Astrocyte (in vitro differentiated cells and primary cell): ENCODE results near the gene IL1RAP. TPM values are rescaled to one million over a fixed set of nuclear protein-coding genes. Genes with fewer than 3 reads are reported as not detected.

Experiments used
- DNase-seq: peaks from one replicate; pipeline ENCODE4 v3.0.0-alpha.2; 2010; ENCODE audit warnings: low read depth
- FAIRE-seq: peaks from 2 replicates; lab custom pipeline; 2011; peaks lifted over from hg19 to GRCh38; lab: Jason Lieb, UNC
- H2AFZ ChIP-seq: 2 replicates; pipeline ENCODE4 v1.6.0; 2012; ENCODE audit warnings: low read depth, low read length, inconsistent platforms
- H3K27ac ChIP-seq: 2 replicates; pipeline ENCODE4 v1.5.1; 2011; ENCODE audit warnings: low read depth, low read length, inconsistent platforms
- H3K27me3 ChIP-seq: 2 replicates; pipeline ENCODE4 v1.6.0; 2011; ENCODE audit warnings: low read length, inconsistent platforms; ENCODE audit not compliant: insufficient read depth
- H3K36me3 ChIP-seq: 2 replicates; pipeline ENCODE4 v1.5.1; 2011; ENCODE audit warnings: low read length, inconsistent platforms; ENCODE audit not compliant: insufficient read depth
- H3K4me1 ChIP-seq: 2 replicates; pipeline ENCODE4 v1.5.1; 2011; ENCODE audit warnings: low read length, inconsistent platforms; ENCODE audit not compliant: insufficient read depth
- H3K4me2 ChIP-seq: 2 replicates; pipeline ENCODE4 v1.6.0; 2012; ENCODE audit warnings: low read length, inconsistent platforms
- H3K4me3 ChIP-seq: 2 replicates; pipeline ENCODE4 v1.5.1; 2011; ENCODE audit warnings: low read depth, mild to moderate bottlenecking, low read length, inconsistent platforms; ENCODE audit not compliant: insufficient read depth
- H3K79me2 ChIP-seq: 2 replicates; pipeline ENCODE4 v1.6.0; 2012; ENCODE audit warnings: mild to moderate bottlenecking, low read length, inconsistent platforms; ENCODE audit not compliant: insufficient read depth
- H3K9ac ChIP-seq: 2 replicates; pipeline ENCODE4 v1.6.0; 2012; ENCODE audit warnings: mild to moderate bottlenecking, low read length, inconsistent platforms
- H3K9me3 ChIP-seq: 2 replicates; pipeline ENCODE4 v1.5.1; 2012; ENCODE audit warnings: low read depth, mild to moderate bottlenecking, low read length, inconsistent platforms; ENCODE audit not compliant: insufficient read depth
- H4K20me1 ChIP-seq: 2 replicates; pipeline ENCODE4 v1.6.0; 2012; ENCODE audit warnings: low read length, inconsistent platforms; ENCODE audit not compliant: insufficient read depth
- H3K27ac Mint-ChIP-seq: one replicate; pipeline ENCODE4 v1.8.0; 2021; ENCODE audit warnings: mild to moderate bottlenecking, mixed read lengths; ENCODE audit not compliant: unreplicated experiment
- H3K27me3 Mint-ChIP-seq: one replicate; pipeline ENCODE4 v1.8.0; 2021; ENCODE audit warnings: low read depth, mixed read lengths; ENCODE audit not compliant: unreplicated experiment
- H3K36me3 Mint-ChIP-seq: one replicate; pipeline ENCODE4 v1.8.0; 2021; ENCODE audit warnings: low read depth, mixed read lengths; ENCODE audit not compliant: unreplicated experiment
- H3K4me1 Mint-ChIP-seq: one replicate; pipeline ENCODE4 v1.8.0; 2021; ENCODE audit warnings: low read depth, mixed read lengths; ENCODE audit not compliant: unreplicated experiment
- H3K4me3 Mint-ChIP-seq: one replicate; pipeline ENCODE4 v1.8.0; 2021; ENCODE audit warnings: mild to moderate bottlenecking, moderate library complexity, mixed read lengths; ENCODE audit not compliant: unreplicated experiment
- H3K9me3 Mint-ChIP-seq: one replicate; pipeline ENCODE4 v1.8.0; 2021; ENCODE audit warnings: mild to moderate bottlenecking, mixed read lengths; ENCODE audit not compliant: unreplicated experiment
- CTCF ChIP-seq: IDR thresholded peaks from 2 replicates; pipeline ENCODE4 v1.5.1; 2011; ENCODE audit warnings: low read depth, mild to moderate bottlenecking, inconsistent platforms, low read length, moderate library complexity; ENCODE audit not compliant: insufficient read depth
- EZH2 ChIP-seq: IDR thresholded peaks from 2 replicates; pipeline ENCODE4 v1.6.1; 2012; ENCODE audit warnings: mild to moderate bottlenecking, low read length, inconsistent platforms; ENCODE audit not compliant: insufficient read depth
- total RNA-seq: library from RNA; stranded (reverse); gene quantifications from 2 replicates; pipeline ENCODE4 v1.2.1, GENCODE V29; 2021

IL1RAP gene
- total RNA-seq, 1 donor from 2014 or later: 19.4 TPM

GRCh38 chr3:190492966-190493365, 20.9 kb upstream of the IL1RAP start:
- Mint-ChIP-seq H3K27ac (no peak overlapping the region), H3K4me3 (no peak overlapping the region), H3K9me3 (peaks cover 2% of the 10 kb centered on the region), H3K36me3 (no peaks in the 10 kb centered on the region), H3K27me3 (no peaks in the 10 kb centered on the region), H3K4me1 (peaks cover 9% of the 10 kb centered on the region)
- Histone ChIP-seq H3K36me3 (no peaks in the 10 kb centered on the region), H4K20me1 (no peaks in the 10 kb centered on the region), H3K4me2 (no peak overlapping the region), H2AFZ (no peak overlapping the region), H3K27ac (no peak overlapping the region), H3K9ac (no peak overlapping the region), H3K9me3 (no peaks in the 10 kb centered on the region), H3K27me3 (no peaks in the 10 kb centered on the region), H3K4me3 (no peak overlapping the region), H3K79me2 (no peaks in the 10 kb centered on the region), H3K4me1 (no peaks in the 10 kb centered on the region)
- DNase-seq: no peak
- TF ChIP-seq EZH2 (no peak), CTCF (no peak)
- FAIRE-seq: no peak

DNA sequence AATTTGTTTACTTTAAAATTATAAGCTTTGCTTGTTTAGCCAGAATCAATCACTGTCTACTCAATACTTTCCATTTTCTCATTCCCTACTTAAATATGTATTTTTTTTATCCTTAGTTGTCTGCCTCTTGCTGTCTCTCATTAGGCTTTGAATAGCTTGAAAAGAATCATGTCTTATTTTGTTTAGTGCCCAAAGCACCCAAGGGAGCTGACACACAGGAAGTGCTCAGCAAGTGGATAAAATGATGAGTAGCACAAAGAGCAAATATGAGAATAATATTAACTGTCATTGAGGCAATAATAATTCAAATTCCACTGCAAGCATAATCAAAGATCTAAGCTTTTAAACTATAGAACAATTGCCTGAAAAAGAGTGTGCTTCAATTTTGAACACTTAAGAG, 19.0 kb upstream of the IL1RAP start:
- DNase-seq (no peak), FAIRE-seq (no peak)
- Mint-ChIP-seq H3K27ac (no peak overlapping the region), H3K27me3 (no peaks in the 10 kb centered on the region), H3K36me3 (no peaks in the 10 kb centered on the region), H3K9me3 (peaks cover 2% of the 10 kb centered on the region), H3K4me1 (peaks cover 9% of the 10 kb centered on the region), H3K4me3 (no peak overlapping the region)
- Histone ChIP-seq H3K4me1 (no peaks in the 10 kb centered on the region), H3K9me3 (no peaks in the 10 kb centered on the region), H3K36me3 (no peaks in the 10 kb centered on the region), H2AFZ (no peak overlapping the region), H3K27ac (no peak overlapping the region), H3K4me3 (no peak overlapping the region), H3K9ac (no peak overlapping the region), H3K79me2 (no peaks in the 10 kb centered on the region), H3K4me2 (no peak overlapping the region), H4K20me1 (no peaks in the 10 kb centered on the region), H3K27me3 (no peaks in the 10 kb centered on the region)
- no peak for TF ChIP-seq CTCF
- no peak for TF ChIP-seq EZH2

DNA sequence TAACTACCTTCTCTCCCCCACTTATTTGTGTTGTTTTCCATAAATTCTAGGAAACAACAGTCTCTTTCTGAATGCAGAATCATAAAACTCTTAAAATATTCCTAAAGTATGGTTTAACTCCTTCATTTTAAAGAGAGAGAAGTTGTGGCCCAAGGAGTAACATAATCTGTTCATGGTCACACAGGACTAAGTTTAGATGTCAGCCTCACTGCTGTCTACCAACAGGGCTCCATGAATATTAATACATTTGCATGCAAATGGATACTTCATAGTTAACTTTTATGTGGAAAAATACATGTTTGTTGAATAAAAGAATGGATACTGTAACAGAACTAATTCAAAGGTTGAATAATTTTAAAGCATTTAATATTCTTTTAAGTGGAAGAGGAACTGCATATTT, 18.5 kb upstream of the IL1RAP start:
- Mint-ChIP-seq H3K4me3 (no peak overlapping the region), H3K4me1 (peaks cover 9% of the 10 kb centered on the region), H3K27me3 (no peaks in the 10 kb centered on the region), H3K36me3 (no peaks in the 10 kb centered on the region), H3K27ac (no peak overlapping the region), H3K9me3 (peaks cover 2% of the 10 kb centered on the region)
- TF ChIP-seq CTCF: no peak
- no peak for TF ChIP-seq EZH2
- FAIRE-seq: no peak
- Histone ChIP-seq H4K20me1 (no peaks in the 10 kb centered on the region), H3K4me2 (no peak overlapping the region), H3K79me2 (no peaks in the 10 kb centered on the region), H3K4me3 (no peak overlapping the region), H3K27me3 (no peaks in the 10 kb centered on the region), H3K9ac (no peak overlapping the region), H2AFZ (no peak overlapping the region), H3K4me1 (no peaks in the 10 kb centered on the region), H3K27ac (no peak overlapping the region), H3K36me3 (no peaks in the 10 kb centered on the region), H3K9me3 (no peaks in the 10 kb centered on the region)
- DNase-seq: no peak
